Muscle layer of colon (tissue), 2 donors: ENCODE data around the gene SCN8A.

Experiments
- H3K27ac ChIP-seq: one replicate; pipeline ENCODE4 v1.7.0; 2013; ENCODE audit warnings: low read depth, mild to moderate bottlenecking, low read length, moderate library complexity
- H3K27me3 ChIP-seq, 2 donors: one replicate each; pipeline ENCODE4 v1.7.0; 2013; ENCODE audit warnings: low read length in 2 of 2, mild to moderate bottlenecking in 2 of 2; ENCODE audit not compliant: insufficient read depth in 2 of 2, control insufficient read depth in 1 of 2
- H3K36me3 ChIP-seq: one replicate; pipeline ENCODE4 v1.7.0; 2013; ENCODE audit warnings: mild to moderate bottlenecking, low read length; ENCODE audit not compliant: insufficient read depth
- H3K4me1 ChIP-seq: one replicate; pipeline ENCODE4 v1.7.0; 2013; ENCODE audit warnings: mild to moderate bottlenecking, low read length; ENCODE audit not compliant: insufficient read depth
- H3K4me3 ChIP-seq, 2 donors: one replicate each; pipeline ENCODE4 v1.7.0; 2013; ENCODE audit warnings: low read length in 2 of 2, low read depth in 1 of 2, mild to moderate bottlenecking in 1 of 2, moderate library complexity in 1 of 2
- H3K9ac ChIP-seq: one replicate; pipeline ENCODE4 v1.7.0; 2013; ENCODE audit warnings: low read length
- H3K9me3 ChIP-seq: one replicate; pipeline ENCODE4 v1.7.0; 2013; ENCODE audit warnings: mild to moderate bottlenecking, low read length
- donor health status: abdominal sarcoma.
- donor health status: Adenocarcinoma of cecum.

SCN8A gene

GRCh38 chr12:51721282-51721940, 130.4 kb downstream of the SCN8A start:
- no peaks in the 10 kb centered on the region for H3K9me3 ChIP-seq
- no peak overlapping the region for H3K27ac ChIP-seq
- H3K4me1 ChIP-seq: no peaks in the 10 kb centered on the region
- no peak overlapping the region for H3K9ac ChIP-seq
- peak overlapping the region in 1 of 2 donors; percentile 43 for H3K4me3 ChIP-seq
- no peaks in the 10 kb centered on the region for H3K36me3 ChIP-seq
- H3K27me3 ChIP-seq: peaks cover 7% of the 10 kb centered on the region in 2 donors

DNA sequence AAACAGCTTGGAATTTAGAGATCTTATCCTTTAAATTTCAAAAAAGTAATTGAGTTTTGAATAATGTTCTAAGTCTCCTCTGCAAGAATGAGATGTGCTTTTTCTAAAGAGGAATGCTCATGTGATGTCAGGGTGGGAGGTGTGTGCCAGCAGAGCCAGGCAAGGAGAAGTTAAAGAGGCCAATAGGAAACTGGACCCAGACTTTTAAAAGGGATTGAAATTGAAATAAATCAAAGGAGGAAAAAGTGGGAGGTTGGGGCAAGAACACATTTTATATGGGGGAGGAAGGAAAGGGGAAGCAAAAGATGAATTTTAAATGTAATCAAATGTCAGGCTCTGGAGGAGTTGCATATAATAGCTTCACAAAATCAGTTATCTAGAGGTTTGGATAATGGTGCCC, 131.4 kb downstream of the SCN8A start:
- Histone ChIP-seq H3K4me1 (no peaks in the 10 kb centered on the region), H3K27ac (no peak overlapping the region), H3K9ac (no peak overlapping the region), H3K27me3 (peaks cover 7% of the 10 kb centered on the region in 2 donors), H3K36me3 (no peaks in the 10 kb centered on the region), H3K4me3 (no peak overlapping the region), H3K9me3 (no peaks in the 10 kb centered on the region)

DNA sequence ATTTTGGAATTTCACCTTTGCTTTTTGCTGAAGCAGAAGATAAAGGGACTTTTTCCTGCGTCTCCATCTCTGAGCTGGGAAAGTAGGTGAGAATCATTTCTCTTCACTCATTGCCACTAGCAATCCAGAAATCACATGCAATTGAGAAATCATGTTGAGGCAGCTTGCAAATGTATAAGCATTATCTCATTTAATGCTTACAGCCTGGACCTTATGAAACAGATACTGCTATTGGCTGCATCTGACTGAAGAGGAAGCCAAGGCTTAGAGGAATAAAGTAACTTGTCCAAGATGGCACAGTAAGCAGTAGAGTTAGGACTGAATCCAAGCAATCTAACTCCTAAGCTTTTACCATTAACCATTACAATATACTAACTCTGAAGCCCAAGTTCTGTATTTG, 135.1 kb downstream of the SCN8A start:
- H3K27me3 ChIP-seq: peaks cover 7% of the 10 kb centered on the region in 2 donors
- H3K9me3 ChIP-seq: no peaks in the 10 kb centered on the region
- no peak overlapping the region for H3K27ac ChIP-seq
- no peaks in the 10 kb centered on the region for H3K4me1 ChIP-seq
- H3K9ac ChIP-seq: no peak overlapping the region
- no peak overlapping the region for H3K4me3 ChIP-seq
- no peaks in the 10 kb centered on the region for H3K36me3 ChIP-seq

DNA sequence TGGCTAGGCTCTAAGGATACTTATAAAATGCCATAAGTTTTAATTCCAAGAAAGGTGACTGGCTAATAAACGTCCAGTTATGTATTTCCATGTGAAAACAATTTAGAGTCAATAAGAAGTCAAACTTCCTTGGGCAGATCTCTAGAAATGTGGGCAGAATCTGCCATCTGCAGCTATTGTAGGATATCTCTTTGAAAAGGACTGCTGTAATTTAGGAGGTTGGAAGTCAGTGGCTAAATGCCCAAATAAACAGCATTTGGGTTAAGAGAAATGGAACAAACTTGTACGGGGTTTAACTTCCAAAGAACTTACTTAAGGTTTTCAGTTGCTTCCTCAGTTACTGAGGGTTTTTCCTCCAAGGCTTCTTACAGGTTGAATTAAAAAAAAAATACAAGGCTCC, 135.9 kb downstream of the SCN8A start:
- H3K27me3 ChIP-seq: peaks cover 4% of the 10 kb centered on the region in 2 donors
- H3K4me1 ChIP-seq: no peaks in the 10 kb centered on the region
- no peaks in the 10 kb centered on the region for H3K36me3 ChIP-seq
- no peak overlapping the region for H3K27ac ChIP-seq
- no peaks in the 10 kb centered on the region for H3K9me3 ChIP-seq
- H3K9ac ChIP-seq: no peak overlapping the region
- no peak overlapping the region for H3K4me3 ChIP-seq

DNA sequence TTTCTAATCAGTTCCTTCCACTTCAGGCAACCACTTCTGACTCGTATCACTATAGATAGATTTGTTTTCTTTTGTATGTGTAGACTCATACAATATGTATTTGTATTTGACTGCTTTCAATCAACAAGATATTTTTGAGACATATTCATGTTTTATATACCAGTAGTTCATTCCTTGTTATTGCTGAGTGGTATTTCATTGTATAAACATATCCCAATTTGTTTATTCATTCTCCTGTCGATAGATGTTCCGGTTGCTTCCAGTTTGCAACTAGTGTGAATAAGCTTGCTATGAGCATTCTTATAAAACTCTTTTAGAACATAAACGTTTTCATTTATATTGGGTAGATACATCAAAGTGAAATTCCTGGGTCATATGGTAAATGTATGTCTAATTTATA, 138.3 kb downstream of the SCN8A start:
- no peak overlapping the region for H3K27ac ChIP-seq
- H3K4me3 ChIP-seq: no peak overlapping the region
- H3K36me3 ChIP-seq: no peaks in the 10 kb centered on the region
- no peak overlapping the region for H3K9ac ChIP-seq
- H3K27me3 ChIP-seq: no peaks in the 10 kb centered on the region
- H3K4me1 ChIP-seq: no peaks in the 10 kb centered on the region
- H3K9me3 ChIP-seq: no peaks in the 10 kb centered on the region

- Histone ChIP-seq H3K4me3 (no peak overlapping the region), H3K9me3 (no peaks in the 10 kb centered on the region), H3K4me1 (no peaks in the 10 kb centered on the region), H3K27ac (no peak overlapping the region), H3K36me3 (no peaks in the 10 kb centered on the region), H3K27me3 (no peaks in the 10 kb centered on the region), H3K9ac (no peak overlapping the region)
These were observed 139.7 kb downstream of the SCN8A start for GRCh38 chr12:51730745-51731144.

DNA sequence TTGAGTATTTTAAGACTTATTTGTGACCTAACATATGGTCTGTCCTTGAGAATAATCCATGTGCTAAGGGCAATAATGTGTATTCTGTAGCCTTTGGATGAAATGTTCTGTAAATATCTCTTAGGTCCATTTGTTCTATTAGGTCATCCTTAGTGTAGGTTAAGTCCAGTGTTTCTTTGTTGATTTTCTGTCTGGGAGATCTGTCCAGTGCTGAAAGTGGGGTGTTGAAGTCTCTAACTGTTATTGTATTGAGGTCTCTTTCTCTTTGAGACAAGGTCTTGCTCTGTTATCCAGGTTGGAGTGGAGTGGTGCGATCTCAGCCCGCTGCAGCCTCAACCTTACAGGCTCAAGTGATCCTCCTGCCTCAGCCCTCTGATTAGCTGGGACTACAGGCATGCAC, 149.5 kb downstream of the SCN8A start:
- Histone ChIP-seq H3K9me3 (no peaks in the 10 kb centered on the region), H3K27ac (no peak overlapping the region), H3K36me3 (no peaks in the 10 kb centered on the region), H3K27me3 (no peaks in the 10 kb centered on the region), H3K4me1 (no peaks in the 10 kb centered on the region), H3K9ac (no peak overlapping the region), H3K4me3 (no peak overlapping the region)

GRCh38 chr12:51744235-51744634, 153.2 kb downstream of the SCN8A start:
- Histone ChIP-seq H3K9ac (no peak overlapping the region), H3K4me1 (no peaks in the 10 kb centered on the region), H3K27me3 (no peaks in the 10 kb centered on the region), H3K9me3 (no peaks in the 10 kb centered on the region), H3K4me3 (no peak overlapping the region), H3K27ac (no peak overlapping the region), H3K36me3 (no peaks in the 10 kb centered on the region)

GRCh38 chr12:51744957-51745356, 153.9 kb downstream of the SCN8A start:
- H3K4me3 ChIP-seq: no peak overlapping the region
- no peaks in the 10 kb centered on the region for H3K36me3 ChIP-seq
- no peak overlapping the region for H3K27ac ChIP-seq
- no peaks in the 10 kb centered on the region for H3K9me3 ChIP-seq
- H3K27me3 ChIP-seq: no peaks in the 10 kb centered on the region
- no peaks in the 10 kb centered on the region for H3K4me1 ChIP-seq
- H3K9ac ChIP-seq: no peak overlapping the region

GRCh38 chr12:51746416-51746815, 155.4 kb downstream of the SCN8A start:
- Histone ChIP-seq H3K4me3 (no peak overlapping the region), H3K27ac (no peak overlapping the region), H3K36me3 (no peaks in the 10 kb centered on the region), H3K9me3 (no peaks in the 10 kb centered on the region), H3K27me3 (no peaks in the 10 kb centered on the region), H3K9ac (no peak overlapping the region), H3K4me1 (no peaks in the 10 kb centered on the region)

DNA sequence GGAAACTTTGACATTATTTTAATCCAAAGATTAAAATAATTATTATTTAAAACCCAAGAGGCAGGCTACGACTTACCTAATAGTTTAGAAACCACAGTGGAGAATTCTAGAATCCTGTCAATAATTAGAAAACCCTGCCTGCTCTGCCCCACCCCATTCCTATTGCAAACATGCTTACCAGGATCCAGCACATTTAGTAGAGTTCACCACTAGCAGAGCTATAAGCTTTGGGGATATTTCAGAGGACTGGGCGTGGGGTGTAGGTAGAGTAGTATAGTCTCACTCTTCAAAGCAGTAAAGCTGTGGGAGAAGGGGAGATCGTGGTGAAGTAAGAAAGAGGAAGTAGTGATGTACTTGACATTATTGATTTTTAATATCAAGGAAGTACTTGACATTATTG, 157.2 kb downstream of the SCN8A start:
- no peak overlapping the region for H3K9ac ChIP-seq
- no peaks in the 10 kb centered on the region for H3K36me3 ChIP-seq
- H3K27me3 ChIP-seq: no peaks in the 10 kb centered on the region
- H3K27ac ChIP-seq: no peak overlapping the region
- H3K9me3 ChIP-seq: no peaks in the 10 kb centered on the region
- H3K4me3 ChIP-seq: no peak overlapping the region
- no peaks in the 10 kb centered on the region for H3K4me1 ChIP-seq

GRCh38 chr12:51749206-51749985, 158.4 kb downstream of the SCN8A start:
- Histone ChIP-seq H3K27me3 (no peaks in the 10 kb centered on the region), H3K9ac (no peak overlapping the region), H3K27ac (no peak overlapping the region), H3K36me3 (no peaks in the 10 kb centered on the region), H3K4me3 (no peak overlapping the region), H3K9me3 (no peaks in the 10 kb centered on the region), H3K4me1 (no peaks in the 10 kb centered on the region)
